Bronchial epithelial cell (primary cell): ENCODE measurements around the gene LRRC4C. TPM values are rescaled to one million over a fixed set of nuclear protein-coding genes. Genes with fewer than 3 reads are reported as not detected.

Source experiments
- DNase-seq: peaks from one replicate; pipeline ENCODE4 v3.0.0-alpha.2; 2010; ENCODE audit warnings: low read depth
- FAIRE-seq: peaks from 2 replicates; lab custom pipeline; 2011; peaks lifted over from hg19 to GRCh38; lab: Jason Lieb, UNC
- H3K27me3 ChIP-seq: 2 replicates; pipeline ENCODE4 v1.5.1; 2011; ENCODE audit warnings: low read length; ENCODE audit not compliant: control insufficient read depth, insufficient read depth
- H3K36me3 ChIP-seq: 2 replicates; pipeline ENCODE4 v1.5.1; 2011; ENCODE audit warnings: low read length; ENCODE audit not compliant: control insufficient read depth, insufficient read depth
- H3K4me3 ChIP-seq: 2 replicates; pipeline ENCODE4 v1.5.1; 2011; ENCODE audit warnings: mild to moderate bottlenecking, low read depth, low read length, control low read depth
- CTCF ChIP-seq: IDR thresholded peaks from 2 replicates; pipeline ENCODE4 v1.5.1; 2011; ENCODE audit warnings: mild to moderate bottlenecking, moderate library complexity, low read length, control low read depth, inconsistent platforms; ENCODE audit not compliant: insufficient read depth, severe bottlenecking
- total RNA-seq: library from RNA; depleted of rRNA; stranded (reverse); fragments of >200 nt; gene quantifications from 2 replicates; pipeline ENCODE4 v1.2.1, GENCODE V29; 2014

Gene LRRC4C
- total RNA-seq, 1 donor from 2014 or later = not detected

DNA sequence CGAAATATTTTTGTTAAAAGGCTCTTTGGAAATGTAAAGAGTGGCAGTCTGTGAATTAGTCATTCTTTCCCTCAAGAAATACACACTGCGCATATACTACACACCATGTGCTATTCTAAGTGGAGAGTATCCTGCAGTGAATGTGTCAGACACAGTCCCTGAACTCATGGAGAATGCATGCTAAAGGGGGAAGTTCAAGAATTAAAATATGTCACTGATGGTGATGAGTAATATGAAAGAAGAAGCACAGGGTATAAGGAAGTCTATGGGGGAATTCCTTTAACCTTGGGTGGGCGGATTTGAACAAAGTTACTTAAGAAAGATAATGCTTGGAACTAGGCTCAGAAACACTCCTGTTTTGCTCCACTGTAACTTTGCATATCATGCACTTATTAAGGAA, 153.0 kb downstream of the LRRC4C start:
- DNase-seq = peak; percentile 1
- TF ChIP-seq CTCF = no peak
- Histone ChIP-seq H3K27me3 (no peaks in the 10 kb centered on the region), H3K36me3 (no peaks in the 10 kb centered on the region), H3K4me3 (no peak overlapping the region)
- FAIRE-seq = no peak

DNA sequence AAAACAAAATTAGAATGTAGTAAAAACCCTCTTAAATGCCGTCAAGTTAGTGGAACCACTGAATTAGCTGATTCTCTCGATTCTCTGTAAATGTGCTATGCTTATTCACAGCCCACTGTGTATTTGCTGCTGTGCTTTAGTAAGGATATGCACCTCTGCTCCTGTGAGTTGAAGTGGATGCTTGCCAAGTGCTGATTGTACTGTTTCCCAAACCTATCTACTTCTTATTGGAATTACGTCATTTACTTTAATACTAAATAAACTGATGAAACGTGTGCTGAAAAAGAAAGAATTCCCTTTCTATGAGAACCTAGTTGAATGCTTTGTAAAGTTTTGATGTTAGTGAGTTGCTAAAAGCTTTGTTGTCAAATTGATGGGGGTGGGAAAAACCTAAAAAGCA, 158.4 kb downstream of the LRRC4C start:
- no peak for TF ChIP-seq CTCF
- FAIRE-seq = no peak
- no peak overlapping the region for H3K4me3 ChIP-seq
- no peaks in the 10 kb centered on the region for H3K27me3 ChIP-seq
- DNase-seq = peak; percentile 13
- no peaks in the 10 kb centered on the region for H3K36me3 ChIP-seq

GRCh38 chr11:41289408-41289807, 170.0 kb downstream of the LRRC4C start:
- DNase-seq (no peak), FAIRE-seq (no peak)
- no peak overlapping the region for H3K4me3 ChIP-seq
- no peaks in the 10 kb centered on the region for H3K27me3 ChIP-seq
- no peaks in the 10 kb centered on the region for H3K36me3 ChIP-seq
- TF ChIP-seq CTCF = no peak

DNA sequence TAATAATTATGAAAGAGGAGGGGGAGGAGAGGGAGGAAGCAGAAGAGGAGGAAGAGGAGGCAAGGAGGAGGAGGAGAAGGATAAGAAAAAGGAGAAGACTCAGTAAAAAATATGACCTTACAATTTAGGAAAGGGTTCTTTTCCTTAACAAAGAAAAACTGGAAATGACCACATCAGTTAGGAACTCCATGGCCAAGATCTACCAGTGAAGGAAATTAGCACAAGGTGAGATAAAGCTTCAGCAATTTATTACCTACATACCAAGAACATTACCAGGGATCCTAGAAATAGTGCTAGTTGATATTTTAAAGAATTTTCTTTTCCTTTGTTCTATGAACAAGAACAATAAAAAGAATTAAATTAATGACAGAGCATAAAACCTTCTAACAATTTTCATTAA, 172.7 kb downstream of the LRRC4C start:
- no peak for TF ChIP-seq CTCF
- FAIRE-seq (no peak), DNase-seq (no peak)

DNA sequence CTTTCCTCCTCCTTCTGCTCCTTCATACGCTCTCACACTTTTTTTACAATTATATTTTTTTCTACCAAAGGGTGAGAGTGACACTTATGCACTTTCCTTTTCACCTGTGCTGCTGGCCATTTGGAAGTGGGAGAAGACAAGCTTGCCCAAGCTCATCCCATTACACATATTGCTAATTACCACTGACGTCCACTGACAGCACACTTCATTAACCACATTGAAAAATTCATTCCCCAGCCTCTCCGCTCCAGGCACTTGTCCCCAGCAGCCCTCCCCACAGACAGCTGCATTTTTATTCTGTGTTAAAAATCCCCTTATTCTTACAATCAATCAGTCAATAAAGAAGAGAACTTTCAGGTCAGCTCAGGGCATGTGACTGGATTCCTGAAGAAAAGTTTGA, 175.1 kb downstream of the LRRC4C start:
- Histone ChIP-seq H3K4me3 (no peak overlapping the region), H3K27me3 (no peaks in the 10 kb centered on the region), H3K36me3 (no peaks in the 10 kb centered on the region)
- DNase-seq = no peak
- FAIRE-seq = no peak
- no peak for TF ChIP-seq CTCF

More for the DNA sequence above, 172.7 kb downstream of the LRRC4C start:
- Histone ChIP-seq H3K4me3 (no peak overlapping the region), H3K36me3 (no peaks in the 10 kb centered on the region), H3K27me3 (no peaks in the 10 kb centered on the region)

DNA sequence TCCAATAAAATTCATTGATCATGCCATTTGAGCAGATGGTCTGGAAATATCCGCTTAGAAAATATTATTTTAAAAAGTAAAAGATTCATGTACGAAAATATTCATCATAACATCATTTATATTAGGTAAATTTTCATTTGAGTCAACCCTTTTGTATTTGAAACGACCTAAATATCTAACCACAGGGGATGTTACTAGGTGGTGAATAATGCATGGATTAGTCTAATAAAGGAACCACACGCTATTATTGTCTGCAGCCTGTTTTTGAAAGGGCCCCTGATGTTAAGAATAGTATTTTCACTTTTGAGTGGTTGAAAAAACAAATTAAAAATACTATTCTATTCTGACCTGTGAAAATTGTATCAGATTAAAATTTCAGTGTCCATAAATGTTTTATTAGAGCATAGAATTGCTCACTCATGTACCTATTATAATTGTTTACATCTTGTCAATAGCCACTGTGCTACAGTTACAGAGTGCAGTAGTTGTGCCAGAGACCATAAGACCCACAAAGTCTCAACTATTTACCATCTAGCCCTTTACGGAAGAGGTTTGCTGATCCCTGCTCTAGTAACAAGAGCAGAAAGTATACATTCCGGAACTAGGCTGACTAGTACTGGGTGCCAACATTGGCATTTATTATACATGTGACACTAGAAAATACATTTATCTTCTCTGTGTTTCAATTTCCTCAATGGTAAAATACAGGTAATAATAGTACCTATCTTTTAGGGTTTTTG, 176.1 kb downstream of the LRRC4C start:
- no peak overlapping the region for H3K4me3 ChIP-seq
- FAIRE-seq = no peak
- H3K36me3 ChIP-seq = no peaks in the 10 kb centered on the region
- no peak for TF ChIP-seq CTCF
- H3K27me3 ChIP-seq = no peaks in the 10 kb centered on the region
- no peak for DNase-seq
